Thyroid gland (tissue), 4 donors: ENCODE measurements around the gene TMC3.

ENCODE experiments used
- POLR2A ChIP-seq, 2 donors: fragments of 450-650 bp; IDR thresholded peaks; one replicate each; pipeline ENCODE4 v1.6.1; 2017; ENCODE audit warnings: antibody characterized with exemption in 2 of 2, mild to moderate bottlenecking in 2 of 2, moderate library complexity in 1 of 2
- TF ChIP-seq, protein P1 (sequence below), 6 experiments: fragments of 200-600 bp in 3 of 6; fragments of 450-650 bp in 3 of 6; sonication (generic) in 3 of 6; IDR thresholded peaks; one replicate each; pipeline ENCODE4 v1.5.1; 2016 to 2019; ENCODE audit warnings: antibody characterized with exemption in 6 of 6, mild to moderate bottlenecking in 2 of 6, inconsistent platforms in 1 of 6, moderate library complexity in 1 of 6

DNA sequence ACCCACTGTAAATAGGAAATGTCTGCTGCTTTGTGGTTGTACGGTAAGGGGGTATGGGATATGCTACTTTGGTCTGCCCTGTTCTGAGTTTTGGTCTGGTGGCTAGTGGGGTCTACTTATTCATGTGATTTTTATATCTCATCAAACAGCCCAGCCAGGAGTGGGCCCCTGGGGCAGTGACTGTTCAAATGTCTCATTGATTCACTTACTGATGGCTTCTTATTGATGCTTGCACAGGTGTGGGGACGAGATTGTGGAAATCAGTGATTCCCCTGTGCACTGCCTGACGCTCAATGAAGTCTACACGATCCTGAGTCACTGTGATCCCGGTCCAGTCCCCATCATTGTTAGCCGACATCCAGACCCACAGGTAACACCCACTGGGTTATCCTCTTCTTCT, 88.6 kb downstream of the TMC3 start:
- TF ChIP-seq, protein P1, sequence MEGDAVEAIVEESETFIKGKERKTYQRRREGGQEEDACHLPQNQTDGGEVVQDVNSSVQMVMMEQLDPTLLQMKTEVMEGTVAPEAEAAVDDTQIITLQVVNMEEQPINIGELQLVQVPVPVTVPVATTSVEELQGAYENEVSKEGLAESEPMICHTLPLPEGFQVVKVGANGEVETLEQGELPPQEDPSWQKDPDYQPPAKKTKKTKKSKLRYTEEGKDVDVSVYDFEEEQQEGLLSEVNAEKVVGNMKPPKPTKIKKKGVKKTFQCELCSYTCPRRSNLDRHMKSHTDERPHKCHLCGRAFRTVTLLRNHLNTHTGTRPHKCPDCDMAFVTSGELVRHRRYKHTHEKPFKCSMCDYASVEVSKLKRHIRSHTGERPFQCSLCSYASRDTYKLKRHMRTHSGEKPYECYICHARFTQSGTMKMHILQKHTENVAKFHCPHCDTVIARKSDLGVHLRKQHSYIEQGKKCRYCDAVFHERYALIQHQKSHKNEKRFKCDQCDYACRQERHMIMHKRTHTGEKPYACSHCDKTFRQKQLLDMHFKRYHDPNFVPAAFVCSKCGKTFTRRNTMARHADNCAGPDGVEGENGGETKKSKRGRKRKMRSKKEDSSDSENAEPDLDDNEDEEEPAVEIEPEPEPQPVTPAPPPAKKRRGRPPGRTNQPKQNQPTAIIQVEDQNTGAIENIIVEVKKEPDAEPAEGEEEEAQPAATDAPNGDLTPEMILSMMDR (IDR thresholded peaks at IDR 0.05) = no peak
- no peak for TF ChIP-seq POLR2A (IDR thresholded peaks at IDR 0.05)
